ENCODE measurements around the gene TTLL11.
"Not testable (repeated sequence)": the region's sequence is repeated elsewhere in the genome, so short reads cannot be mapped to it uniquely, and the experiment has no call there.

TTLL11 gene

GRCh38 chr9:121896545-121896943 lies 196.6 kb downstream of the TTLL11 start:
- DNase-seq = no peak

GRCh38 chr9:121895818-121896544 lies 197.1 kb downstream of the TTLL11 start:
- peak; percentile 34 for DNase-seq

GRCh38 chr9:121895358-121895757 lies 197.8 kb downstream of the TTLL11 start:
- no peak for DNase-seq

- DNase-seq = not testable (repeated sequence)
These were observed 198.7 kb downstream of the TTLL11 start for GRCh38 chr9:121894380-121894779.

- no peak for DNase-seq
These were observed 199.3 kb downstream of the TTLL11 start for GRCh38 chr9:121893786-121894185.

- DNase-seq = no peak
These were observed 200.4 kb downstream of the TTLL11 start for GRCh38 chr9:121892706-121893105.

GRCh38 chr9:121890746-121891145 lies 202.4 kb downstream of the TTLL11 start:
- DNase-seq = no peak

GRCh38 chr9:121889990-121890563 lies 203.0 kb downstream of the TTLL11 start:
- peak; percentile 27 for DNase-seq

GRCh38 chr9:121888438-121888775 lies 204.7 kb downstream of the TTLL11 start:
- DNase-seq = no peak

- peak; percentile 39 for DNase-seq
These were observed 205.3 kb downstream of the TTLL11 start for GRCh38 chr9:121887553-121888437.

GRCh38 chr9:121886759-121887485 lies 206.2 kb downstream of the TTLL11 start:
- no peak for DNase-seq

- DNase-seq = no peak
These were observed 207.7 kb downstream of the TTLL11 start for GRCh38 chr9:121885345-121885901.

GRCh38 chr9:121884057-121884541 lies 209.0 kb downstream of the TTLL11 start:
- DNase-seq = no peak

- DNase-seq = no peak
These were observed 209.6 kb downstream of the TTLL11 start for GRCh38 chr9:121883281-121884056.

GRCh38 chr9:121881920-121882500 lies 211.1 kb downstream of the TTLL11 start:
- no peak for DNase-seq

- DNase-seq = no peak
These were observed 212.7 kb downstream of the TTLL11 start for GRCh38 chr9:121880343-121880898.

- DNase-seq = no peak
These were observed 214.8 kb downstream of the TTLL11 start for GRCh38 chr9:121878271-121878822.

- DNase-seq = peak; percentile 47
These were observed 216.3 kb downstream of the TTLL11 start for GRCh38 chr9:121876658-121877271.

- DNase-seq = peak; percentile 36
These were observed 216.9 kb downstream of the TTLL11 start for GRCh38 chr9:121876255-121876654.

- DNase-seq = no peak
These were observed 218.6 kb downstream of the TTLL11 start for GRCh38 chr9:121874524-121874923.
